GM18907 (cell line): Measurements from ENCODE around the gene RNF25.
"Not testable (repeated sequence)": the region's sequence is repeated elsewhere in the genome, so short reads cannot be mapped to it uniquely, and the experiment has no call there.

ENCODE experiments used
- ATAC-seq: cut with Tn5 transposase; IDR thresholded peaks from one replicate; pipeline ENCODE4 v1.9.1; 2021; ENCODE audit warnings: mild to moderate bottlenecking, moderate library complexity; ENCODE audit not compliant: unreplicated experiment

Gene RNF25

DNA sequence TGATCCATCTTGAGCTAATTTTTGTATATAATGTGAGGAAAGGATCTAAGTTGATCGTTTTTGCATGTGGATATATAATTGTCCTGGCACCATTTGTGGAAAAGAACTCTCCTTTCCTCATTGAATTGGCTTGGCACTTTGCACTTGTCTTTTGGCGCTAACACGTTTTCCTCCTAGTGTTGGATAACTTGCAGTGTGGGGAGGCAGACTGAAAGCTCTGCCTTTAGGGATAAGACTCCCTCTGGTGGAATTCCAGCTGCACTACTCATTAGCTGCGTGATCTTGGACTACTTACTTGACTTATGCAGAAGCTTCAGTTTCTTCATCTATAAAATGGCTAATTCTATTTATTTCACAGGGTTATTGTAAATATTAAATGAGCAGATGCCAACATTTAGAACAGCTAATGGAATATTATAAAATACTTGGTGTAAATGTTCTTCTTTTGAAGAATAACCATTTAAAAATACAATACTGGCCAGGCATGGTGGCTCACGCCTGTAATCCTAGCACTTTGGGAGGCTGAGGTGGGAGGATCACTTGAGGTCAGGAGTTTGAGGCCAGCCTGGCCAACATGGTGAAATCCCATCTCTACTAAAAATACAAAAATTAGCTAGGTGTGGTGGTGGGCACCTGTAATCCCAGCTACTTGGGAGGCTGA lies 15.7 kb upstream of the RNF25 start:
- not testable (repeated sequence) for ATAC-seq

DNA sequence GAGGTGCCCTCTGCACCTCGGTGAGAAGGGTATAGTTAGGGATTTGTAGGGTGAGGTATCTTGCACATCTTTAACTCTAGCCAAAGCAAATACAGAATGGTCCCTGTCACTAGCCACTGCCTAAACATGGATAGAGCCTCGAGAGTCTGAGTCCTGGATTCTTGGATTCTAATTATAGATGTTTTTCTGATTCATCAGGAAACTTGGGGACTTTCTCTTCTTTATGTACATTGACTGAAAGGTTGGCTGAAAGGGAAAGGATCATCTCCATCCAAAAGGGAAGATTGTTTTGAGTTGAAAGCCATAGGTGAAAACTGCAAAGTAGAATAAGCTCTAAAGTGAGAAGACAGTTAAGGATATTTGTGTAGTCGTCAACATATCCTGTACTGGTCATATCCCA lies 8.3 kb upstream of the RNF25 start:
- no peak for ATAC-seq

DNA sequence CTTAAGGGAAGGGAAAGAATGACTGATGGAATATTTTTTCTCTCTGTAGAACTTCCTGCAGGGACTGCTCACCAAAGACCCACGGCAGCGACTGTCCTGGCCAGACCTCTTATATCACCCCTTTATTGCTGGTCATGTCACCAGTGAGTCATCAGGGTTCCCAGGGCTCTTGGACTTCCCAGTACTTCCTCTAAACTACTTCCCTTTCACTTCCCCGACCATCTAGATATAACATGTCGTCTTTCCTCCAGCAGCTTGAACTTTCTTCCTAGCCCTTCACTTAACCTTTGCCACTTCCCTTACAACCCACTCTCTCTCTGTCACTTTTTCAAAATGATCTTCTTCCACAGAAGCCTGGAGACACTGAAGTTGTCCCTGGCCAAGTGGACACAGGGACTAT lies 7.3 kb upstream of the RNF25 start:
- no peak for ATAC-seq

DNA sequence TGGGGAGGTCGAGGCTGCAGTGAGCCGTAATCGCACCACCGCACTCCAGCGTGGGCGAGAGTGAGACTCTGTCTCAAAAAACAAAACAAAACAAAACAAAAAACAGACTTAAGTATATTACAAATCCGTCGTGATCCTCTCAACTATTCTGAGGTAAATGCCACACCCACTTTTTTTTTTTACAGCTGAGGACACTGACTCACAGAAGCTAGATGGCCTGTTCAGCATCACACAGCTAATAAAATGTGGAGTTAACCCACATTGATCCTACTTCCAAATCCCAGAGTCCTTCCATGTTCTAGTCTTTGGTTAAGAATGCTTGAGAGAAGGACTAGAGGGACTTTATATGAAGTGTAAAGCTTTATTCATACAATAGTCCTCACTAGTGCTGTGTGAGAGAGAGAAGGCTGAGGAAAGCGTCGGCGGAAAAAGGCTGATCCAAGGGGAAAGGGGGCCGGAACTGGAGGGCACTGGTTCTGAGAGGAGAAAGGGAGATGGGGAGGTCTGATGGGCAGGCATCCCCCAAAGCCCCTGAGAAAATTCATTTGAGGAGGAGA lies 627 bp downstream of the RNF25 start:
- peak; percentile 10 for ATAC-seq

DNA sequence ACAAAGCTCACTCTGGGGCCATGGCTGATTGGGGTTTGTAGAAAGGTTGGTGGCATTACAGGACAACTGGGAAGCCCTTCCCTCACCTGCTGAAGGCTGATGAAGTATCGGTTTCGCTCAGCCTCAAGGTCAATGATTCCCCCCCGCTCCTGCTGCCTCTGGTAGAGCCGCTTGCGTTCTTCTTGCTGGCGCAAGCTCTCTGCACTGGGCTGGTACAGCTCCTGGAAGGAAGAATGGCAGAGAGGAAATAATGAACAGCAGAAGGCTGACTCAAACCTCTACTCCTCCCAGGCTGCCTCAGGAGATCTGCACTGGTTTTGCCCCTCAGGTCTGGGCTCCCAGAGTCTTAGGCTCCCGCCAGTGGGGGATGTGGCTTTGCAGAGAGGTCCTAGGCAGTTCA lies 7.1 kb downstream of the RNF25 start:
- no peak for ATAC-seq

DNA sequence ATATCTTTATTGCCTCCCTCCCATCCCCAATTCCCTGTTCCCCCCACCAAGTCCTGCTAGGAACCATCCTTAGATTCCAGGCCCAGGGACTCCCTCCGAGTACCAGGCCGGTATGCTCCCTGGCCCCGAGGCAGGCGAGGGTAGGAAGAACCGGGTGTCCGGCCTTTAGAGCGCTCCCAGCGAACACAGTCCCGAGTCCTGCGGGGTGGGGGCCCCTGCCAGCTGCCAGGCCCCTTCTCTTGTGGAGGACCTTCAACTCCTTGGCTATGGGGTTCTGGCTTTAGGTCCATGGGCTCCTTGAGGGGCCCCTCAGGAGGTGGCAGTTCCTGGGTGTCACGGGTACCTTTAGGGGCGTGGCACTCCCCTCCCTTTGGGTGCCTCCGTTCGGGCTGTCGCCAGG lies 7.9 kb downstream of the RNF25 start:
- no peak for ATAC-seq

DNA sequence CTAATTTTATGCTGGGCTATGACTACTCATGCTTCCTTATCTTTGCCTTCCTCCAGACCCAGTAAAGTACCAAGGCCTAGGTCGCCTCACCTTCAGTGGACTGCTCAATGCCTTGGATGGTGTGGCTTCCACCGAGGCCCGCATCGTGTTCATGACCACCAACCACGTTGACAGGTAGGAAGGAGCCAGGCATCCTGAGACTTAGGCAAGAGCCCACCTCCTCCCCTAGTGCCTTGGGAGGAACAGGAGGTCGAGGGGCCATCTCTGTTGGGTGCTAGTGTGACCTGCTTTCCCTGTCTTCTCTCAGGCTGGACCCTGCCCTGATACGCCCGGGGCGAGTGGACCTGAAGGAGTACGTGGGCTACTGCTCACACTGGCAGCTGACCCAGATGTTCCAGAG lies 9.0 kb downstream of the RNF25 start:
- no peak for ATAC-seq

DNA sequence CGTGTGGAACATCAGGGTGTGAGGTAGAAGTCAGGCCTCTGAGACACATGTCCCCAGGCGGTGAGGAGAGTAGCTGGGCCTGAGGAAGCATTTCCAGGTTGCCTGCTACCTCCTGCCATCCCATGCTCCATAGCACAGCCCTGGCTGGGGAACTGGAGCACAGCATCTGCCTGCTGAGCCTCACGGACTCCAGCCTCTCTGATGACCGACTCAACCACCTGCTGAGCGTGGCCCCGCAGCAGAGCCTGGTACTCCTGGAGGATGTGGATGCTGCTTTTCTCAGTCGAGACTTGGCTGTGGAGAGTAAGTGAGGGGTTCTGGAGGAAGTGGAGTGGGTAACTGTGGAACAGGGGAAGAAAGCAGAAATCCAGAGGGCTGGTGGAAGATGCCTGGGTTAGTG lies 9.4 kb downstream of the RNF25 start:
- ATAC-seq: no peak

DNA sequence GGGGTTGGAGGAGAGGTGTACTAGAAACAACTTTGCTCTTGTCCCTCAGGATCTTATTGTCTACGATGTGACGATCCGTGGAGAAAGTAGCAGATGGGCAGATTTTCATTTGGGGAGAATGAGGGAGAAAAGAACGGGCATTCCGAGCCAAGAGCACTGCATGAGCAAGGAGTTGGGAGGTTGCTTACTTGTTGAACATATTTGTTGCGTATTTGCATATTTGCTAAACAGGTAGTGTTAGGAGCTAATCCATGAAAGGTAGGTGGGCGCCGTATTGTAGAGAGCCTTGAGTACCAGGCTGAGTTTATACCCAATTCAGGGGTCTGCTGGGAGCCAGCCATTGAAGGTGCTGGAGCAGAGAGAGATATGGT lies 11.8 kb downstream of the RNF25 start:
- no peak for ATAC-seq

DNA sequence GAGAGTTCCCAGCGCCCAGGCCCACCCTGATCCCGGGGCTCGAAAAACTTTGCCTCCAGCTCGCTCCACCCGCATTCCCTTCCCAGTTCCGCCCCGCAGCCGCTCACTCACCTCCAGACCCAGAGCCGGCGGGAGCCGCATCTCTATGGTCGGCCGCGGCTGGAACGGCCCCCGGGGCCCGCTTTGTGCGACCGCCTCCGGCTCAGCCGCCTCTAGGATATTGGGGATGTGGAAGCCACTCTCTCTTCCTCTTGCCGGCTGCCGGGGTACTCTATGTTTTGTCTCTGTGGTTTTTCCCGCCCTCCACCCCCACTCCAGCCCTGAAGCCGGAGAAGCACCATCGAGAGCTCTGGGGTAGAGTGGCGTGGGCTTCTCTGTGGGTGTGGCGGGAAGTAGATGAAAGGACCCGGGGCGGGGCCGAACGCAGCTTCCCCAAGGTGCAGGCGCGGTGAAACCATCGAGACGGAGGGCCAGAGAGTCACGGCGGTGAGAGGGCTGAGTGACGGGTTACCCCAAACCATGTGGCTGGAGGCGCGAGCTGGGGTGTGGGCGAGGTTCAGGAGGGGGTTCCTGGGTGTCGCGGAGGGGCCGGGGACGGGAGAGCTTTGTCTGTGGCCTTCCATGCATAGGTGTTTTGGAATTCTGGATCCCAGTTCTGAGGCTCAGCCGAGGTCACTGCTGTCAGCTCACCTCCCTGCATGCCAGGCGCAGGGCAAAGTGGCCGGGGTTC lies 12.4 kb downstream of the RNF25 start, which contains the start of the genes BCS1L and ZNF142:
Gene BCS1L (plus strand): TSS at position 426 of the 730 bp plus-strand sequence. CDS start 1,305 bp downstream, outside the sequence.
Gene ZNF142 (minus strand): TSS at position 366 of the 730 bp plus-strand sequence. CDS start 3,194 bp downstream, outside the sequence.
- peak; percentile 94 for ATAC-seq

DNA sequence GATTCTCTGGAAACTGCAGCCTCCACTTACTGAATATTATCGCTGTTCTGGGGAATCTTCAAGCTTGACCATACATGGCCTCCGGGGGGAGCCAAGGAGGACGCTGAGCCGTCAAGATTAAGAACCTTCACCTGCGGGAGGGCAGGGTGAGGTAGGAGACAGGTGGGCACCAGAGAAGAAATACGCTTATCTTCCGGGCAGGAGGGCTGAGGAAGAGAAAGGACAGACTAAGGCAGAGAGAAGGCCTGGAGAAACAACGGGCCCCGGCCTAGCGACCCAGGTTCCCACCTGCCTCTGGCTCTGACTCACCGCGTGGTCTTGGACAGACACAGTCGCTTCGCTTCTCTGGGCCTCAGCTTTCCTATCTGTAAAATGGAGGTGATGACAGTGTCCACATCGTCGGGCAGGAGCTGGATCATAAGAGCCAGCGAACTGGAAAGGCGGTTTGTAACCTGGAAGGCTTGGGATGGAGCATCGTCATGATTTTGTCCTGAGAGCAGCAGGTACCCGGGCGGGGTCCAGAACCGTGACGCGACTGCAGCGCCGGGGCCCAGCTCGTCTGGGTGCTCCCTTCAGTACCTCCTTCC lies 13.0 kb downstream of the RNF25 start:
- peak; percentile 37 for ATAC-seq

DNA sequence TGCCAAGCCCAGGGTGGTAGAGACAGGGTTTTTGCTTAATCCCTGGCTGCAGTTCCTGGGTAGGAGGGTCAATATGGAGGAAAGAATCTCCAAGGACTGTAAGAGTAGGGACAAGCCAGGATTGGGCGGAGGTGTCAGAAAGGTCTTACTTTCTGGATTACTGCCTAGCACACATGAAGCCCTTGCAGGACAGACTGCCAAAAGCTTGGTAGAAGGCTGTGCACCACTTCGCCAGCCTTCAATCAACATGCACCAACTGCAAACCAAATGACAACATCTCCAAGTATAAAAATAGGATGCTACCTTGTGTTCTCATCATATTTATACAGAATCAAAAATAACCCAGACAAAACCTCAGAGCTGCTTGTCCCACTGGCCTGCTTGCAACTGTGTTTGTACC lies 16.1 kb downstream of the RNF25 start:
- no peak for ATAC-seq

DNA sequence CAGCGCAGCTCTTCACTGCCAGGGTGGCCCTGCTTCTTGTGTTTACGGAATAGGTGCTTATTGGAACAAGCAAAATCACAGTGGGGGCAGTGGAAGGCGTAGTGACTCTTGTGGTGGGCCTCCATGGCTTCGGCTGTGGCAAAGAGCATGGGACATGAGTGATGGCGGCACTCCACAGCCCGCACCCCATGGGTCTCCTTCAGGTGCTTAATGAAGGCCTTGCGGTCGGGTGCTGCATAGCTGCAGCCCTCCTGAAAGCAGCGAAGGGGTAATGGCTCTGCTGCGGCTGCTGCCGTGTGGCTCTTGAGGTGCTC lies 23.1 kb downstream of the RNF25 start:
- no peak for ATAC-seq

DNA sequence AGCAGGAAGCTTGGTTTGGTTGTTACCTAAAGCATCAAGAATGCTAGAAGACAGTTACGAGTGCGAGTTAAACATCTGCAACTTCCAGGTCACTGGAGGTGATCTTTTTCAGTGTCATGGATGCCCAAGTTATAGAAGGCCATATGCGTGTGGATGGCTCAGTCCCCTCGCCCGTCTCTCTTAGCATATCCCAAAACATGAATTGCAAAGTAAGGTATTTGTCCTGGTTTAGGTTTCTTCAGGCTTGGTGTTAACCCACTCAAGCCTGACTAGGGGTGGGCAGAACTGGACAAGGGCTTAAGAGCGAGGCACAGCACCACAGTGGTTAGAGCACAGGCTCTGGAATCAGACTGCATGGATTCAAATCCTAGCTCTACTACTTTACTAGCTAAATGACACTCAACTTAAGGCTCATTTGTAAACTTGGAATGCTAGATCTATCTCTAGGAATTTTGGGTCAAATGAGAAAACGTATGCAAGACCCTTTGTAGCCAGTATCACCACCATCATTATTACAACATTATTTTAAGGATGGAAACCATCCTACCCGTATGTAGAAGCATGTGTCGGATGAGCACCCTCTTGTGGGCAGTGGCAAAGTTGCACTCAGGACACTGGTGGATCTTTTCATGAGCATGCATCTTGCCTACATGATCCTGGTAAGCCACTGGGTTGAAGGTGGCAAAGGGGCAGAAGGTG lies 23.6 kb downstream of the RNF25 start:
- no peak for ATAC-seq

DNA sequence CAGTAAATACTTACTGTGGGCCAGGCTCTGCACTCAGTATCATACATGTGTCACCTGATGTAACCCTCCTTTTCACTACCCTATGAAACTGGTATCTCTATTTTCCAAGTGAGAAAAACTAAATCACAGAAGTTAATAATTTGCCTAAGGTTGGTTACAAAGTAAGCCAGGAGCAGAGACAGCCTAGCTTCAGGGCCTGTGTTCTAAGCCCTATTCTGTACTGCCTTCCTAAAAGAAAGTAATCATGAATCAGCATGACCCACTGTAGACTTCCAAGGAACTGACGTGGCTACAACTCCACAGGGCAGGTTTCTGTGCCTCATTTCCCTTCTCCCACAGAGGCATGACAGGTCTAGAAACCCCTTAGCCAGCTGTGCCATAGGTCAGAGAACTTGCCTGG lies 26.7 kb downstream of the RNF25 start:
- peak; percentile 53 for ATAC-seq

DNA sequence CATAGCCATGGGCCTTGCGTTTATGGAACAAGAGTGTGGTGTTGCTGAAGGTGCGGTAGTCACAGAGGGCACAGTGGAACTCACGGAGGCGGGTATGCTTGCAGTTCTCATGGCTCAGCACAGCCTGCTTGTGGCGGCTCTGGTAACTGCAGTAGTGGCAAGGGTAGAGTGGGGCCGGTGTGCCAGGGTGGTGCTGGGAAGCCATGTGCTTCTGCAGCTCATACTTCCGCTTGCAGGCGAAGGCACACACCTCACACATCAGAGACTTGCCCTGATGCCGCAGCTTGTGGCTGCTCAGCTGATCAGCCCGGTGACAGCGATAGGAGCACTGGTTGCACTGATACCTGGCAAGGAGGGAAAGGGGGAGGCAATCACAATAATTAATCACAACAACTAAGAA lies 27.1 kb downstream of the RNF25 start:
- ATAC-seq: no peak

DNA sequence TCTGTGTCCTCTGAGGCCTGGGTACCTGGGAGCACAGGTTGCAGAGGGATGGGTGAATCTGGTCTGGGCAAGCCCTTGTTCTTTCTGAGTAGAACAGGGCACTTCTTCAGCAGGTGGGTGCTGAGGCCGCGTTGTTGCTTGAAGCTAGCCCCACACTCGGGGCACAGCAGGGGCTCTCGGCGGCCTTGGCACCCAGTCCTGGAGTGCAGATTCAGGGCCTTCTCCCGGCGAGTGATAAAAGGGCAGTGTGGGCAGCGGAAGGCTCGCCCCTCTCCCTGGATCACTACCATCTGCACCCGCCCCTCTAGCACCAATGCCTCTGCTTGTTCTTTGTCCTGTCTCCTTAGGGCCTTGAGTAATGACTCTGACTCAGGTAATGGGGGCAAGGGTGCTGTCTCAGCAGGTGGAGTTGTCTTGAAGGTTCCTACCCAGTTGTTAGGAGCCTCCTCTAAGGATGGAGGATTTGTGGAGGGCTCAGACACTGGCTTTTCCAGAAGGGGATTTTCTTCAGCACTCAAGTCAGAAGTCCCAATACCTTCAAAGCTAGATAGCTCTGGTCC lies 28.0 kb downstream of the RNF25 start:
- no peak for ATAC-seq

DNA sequence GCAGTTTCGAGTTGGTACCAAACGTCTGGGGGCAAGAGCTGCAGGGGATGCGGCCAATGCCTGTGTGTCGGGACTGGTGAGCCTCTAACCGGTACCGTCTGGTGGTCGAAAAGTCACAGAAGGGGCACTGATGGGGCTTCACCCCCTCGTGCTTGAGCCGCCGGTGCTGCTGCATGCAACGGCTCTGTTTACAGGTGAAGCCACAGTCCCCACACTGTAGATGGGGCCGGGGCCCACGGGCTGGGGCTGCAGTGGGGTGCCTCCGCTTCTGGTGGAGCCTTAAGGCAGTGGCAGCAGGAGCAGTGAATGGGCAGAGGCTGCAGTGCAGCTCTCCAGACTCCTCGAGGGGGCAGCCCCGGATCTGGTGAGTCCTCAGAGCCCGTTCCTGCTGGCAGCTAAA lies 29.0 kb downstream of the RNF25 start:
- no peak for ATAC-seq

DNA sequence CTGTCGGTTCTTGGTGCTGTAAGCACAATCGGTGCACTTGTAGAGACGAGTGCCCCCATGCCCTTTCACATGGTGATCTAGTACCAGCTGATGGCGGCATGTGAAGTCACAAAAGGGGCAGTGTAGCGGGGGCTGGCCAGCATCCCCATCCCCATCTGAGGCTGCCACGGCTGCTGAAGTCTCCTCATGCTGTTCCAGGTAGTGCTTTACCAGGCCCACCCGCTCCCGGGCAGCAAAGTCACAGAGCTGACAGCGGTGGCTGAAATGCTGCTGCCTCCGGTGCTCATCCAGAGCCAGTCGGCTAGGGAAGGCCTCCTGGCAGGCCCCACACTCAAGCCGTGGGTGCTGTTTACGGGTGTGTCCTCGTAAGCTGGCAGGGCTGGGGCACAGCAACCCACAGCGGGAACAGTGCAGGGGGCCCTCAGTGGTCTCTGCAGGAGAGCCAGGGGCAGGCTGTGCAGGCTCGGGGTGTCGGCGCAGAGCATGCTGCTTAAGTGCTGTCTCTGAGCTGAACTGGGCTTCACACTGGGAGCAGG lies 29.6 kb downstream of the RNF25 start:
- ATAC-seq: no peak

DNA sequence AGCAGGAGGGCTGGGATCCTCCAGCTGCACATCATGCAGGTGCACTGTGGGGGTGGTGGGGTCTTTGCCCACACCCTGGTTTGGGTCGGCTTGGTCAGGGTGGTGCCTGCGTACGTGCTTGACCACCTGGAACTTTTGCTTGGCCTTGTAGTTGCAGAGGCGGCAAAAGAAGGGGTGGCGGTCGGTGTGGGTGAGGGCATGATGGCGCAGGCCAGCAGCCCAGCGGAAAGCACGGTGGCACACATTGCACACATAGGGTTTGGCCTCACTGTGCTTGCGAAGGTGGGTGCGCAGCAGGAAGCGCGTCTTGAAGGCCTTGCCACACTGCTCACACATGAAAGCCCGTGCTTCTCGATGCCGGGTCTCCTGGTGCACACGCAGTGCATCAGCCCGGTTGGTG lies 33.4 kb downstream of the RNF25 start:
- no peak for ATAC-seq

DNA sequence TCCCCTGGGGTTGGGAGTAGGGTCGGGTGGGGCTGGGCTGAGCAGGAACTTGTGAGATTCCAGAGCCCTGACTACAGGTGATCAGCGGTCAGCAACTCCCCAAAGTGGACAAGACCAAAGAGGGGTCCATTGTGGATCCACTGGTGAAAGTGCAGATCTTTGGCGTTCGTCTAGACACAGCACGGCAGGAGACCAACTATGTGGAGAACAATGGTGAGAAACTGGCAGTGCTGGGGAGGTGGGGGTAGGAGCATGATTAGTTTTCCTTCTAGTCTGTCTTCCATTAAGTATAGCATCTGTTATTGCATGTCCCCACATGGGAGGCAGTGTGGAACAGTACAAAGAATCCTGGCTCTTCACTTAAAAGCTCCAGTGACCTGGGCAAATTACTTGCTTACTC lies 36.1 kb downstream of the RNF25 start:
- ATAC-seq: no peak
